HepG2 (cell line): Measurements from ENCODE around the gene NACC2. TPM values are rescaled to one million over a fixed set of nuclear protein-coding genes. Genes with fewer than 3 reads are reported as not detected.

Source experiments
- BRD4 ChIP-seq: sonication (generic); formaldehyde crosslinking; IDR thresholded peaks from 2 replicates; pipeline ENCODE4 v1.4.0; 2020; ENCODE audit warnings: missing genetic modification reagents
- CBX5 ChIP-seq: sonication (generic); formaldehyde crosslinking; IDR thresholded peaks from 2 replicates; pipeline ENCODE4 v1.4.0; 2020; ENCODE audit warnings: missing genetic modification reagents, borderline replicate concordance
- HCFC1 ChIP-seq: fragments of 150-350 bp; IDR thresholded peaks from 2 replicates; pipeline ENCODE4 v1.6.1; 2014; ENCODE audit warnings: low read depth, low read length
- KAT8 ChIP-seq: IDR thresholded peaks from 2 replicates; pipeline ENCODE4 v1.6.1; 2016; ENCODE audit warnings: missing genetic modification reagents, missing compliant biosample characterization
- LCORL ChIP-seq, 2 experiments: fragments of 450-650 bp in 1 of 2; sonication (generic) in 1 of 2; formaldehyde crosslinking in 1 of 2; IDR thresholded peaks; 2 replicates each; pipeline versions ENCODE4 v1.5.0 to v1.6.1; 2017 to 2020; ENCODE audit warnings: antibody characterized with exemption in 1 of 2, missing genetic modification reagents in 1 of 2
- NONO ChIP-seq, 2 experiments: fragments of 450-650 bp in 1 of 2; sonication (generic) in 1 of 2; formaldehyde crosslinking in 1 of 2; IDR thresholded peaks in 1 of 2; conservative IDR thresholded peaks in 1 of 2; 2 replicates each; pipeline versions ENCODE4 v1.6.1 to v1.8.0; 2017 to 2022; ENCODE audit warnings: mild to moderate bottlenecking in 1 of 2, missing genetic modification reagents in 1 of 2, moderate library complexity in 1 of 2
- RAD21 ChIP-seq: fragments of 450-650 bp; formaldehyde crosslinking; IDR thresholded peaks from 2 replicates; pipeline ENCODE4 v1.5.0; 2020; ENCODE audit warnings: mild to moderate bottlenecking
- RELA ChIP-seq: sonication (generic); formaldehyde crosslinking; IDR thresholded peaks from 2 replicates; pipeline ENCODE4 v1.4.0; 2020; ENCODE audit warnings: missing genetic modification reagents
- SPEN ChIP-seq: sonication (generic); formaldehyde crosslinking; IDR thresholded peaks from 2 replicates; pipeline ENCODE4 v1.5.1; 2020; ENCODE audit warnings: low read depth, mild to moderate bottlenecking, missing genetic modification reagents
- TGIF2 ChIP-seq: IDR thresholded peaks from 2 replicates; pipeline ENCODE4 v1.6.1; 2016; ENCODE audit warnings: control low read depth, missing compliant biosample characterization
- ZFX ChIP-seq: sonication (generic); formaldehyde crosslinking; IDR thresholded peaks from 2 replicates; pipeline ENCODE4 v1.4.0; 2020; ENCODE audit warnings: mild to moderate bottlenecking, low read depth, missing genetic modification reagents, moderate library complexity
- ZNF124 ChIP-seq: sonication (generic); formaldehyde crosslinking; IDR thresholded peaks from 2 replicates; pipeline ENCODE4 v1.4.0; 2020; ENCODE audit warnings: missing genetic modification reagents
- ZNF256 ChIP-seq: sonication (generic); formaldehyde crosslinking; conservative IDR thresholded peaks from 2 replicates; pipeline ENCODE4 v1.4.0; 2020; ENCODE audit warnings: missing genetic modification reagents
- ZNF567 ChIP-seq: sonication (generic); formaldehyde crosslinking; IDR thresholded peaks from 2 replicates; pipeline ENCODE4 v1.8.1; 2023; ENCODE audit warnings: mild to moderate bottlenecking, missing genetic modification reagents, borderline replicate concordance
- ZNF572 ChIP-seq: sonication (generic); formaldehyde crosslinking; IDR thresholded peaks from 2 replicates; pipeline ENCODE4 v1.5.1; 2020; ENCODE audit warnings: mild to moderate bottlenecking, missing genetic modification reagents
- ZNF768 ChIP-seq: sonication (generic); formaldehyde crosslinking; IDR thresholded peaks from 2 replicates; pipeline ENCODE4 v1.4.0; 2020; ENCODE audit warnings: missing genetic modification reagents
- ZNF776 ChIP-seq: sonication (generic); formaldehyde crosslinking; IDR thresholded peaks from 2 replicates; pipeline ENCODE4 v1.4.0; 2020; ENCODE audit warnings: mild to moderate bottlenecking, missing genetic modification reagents
- ZNF841 ChIP-seq: sonication (generic); formaldehyde crosslinking; IDR thresholded peaks from 2 replicates; pipeline ENCODE4 v1.8.1; 2023; ENCODE audit warnings: missing genetic modification reagents, borderline replicate concordance
- polyA plus RNA-seq, 8 experiments: library from polyadenylated mRNA; depleted of rRNA in 3 of 8; stranded (reverse) in 7 of 8; unstranded in 1 of 8; fragments of >200 nt; fragmentation: Illumina TruSeq in 4 of 8; extraction: Trizol in 4 of 8; gene quantifications; 2 replicates each; pipeline versions ENCODE4 v1.2.1 to v1.2.3, GENCODE V29; 2011 to 2016; ENCODE audit warnings: low read depth in 4 of 8, missing spikeins in 1 of 8, mixed read lengths in 1 of 8; ENCODE audit not compliant: insufficient read depth in 1 of 8
- total RNA-seq, 5 experiments: library from RNA; depleted of rRNA; stranded (reverse); fragments of >200 nt; fragmentation: Illumina TruSeq; extraction: Trizol; gene quantifications; 2 replicates each; pipeline ENCODE4 v1.2.3, GENCODE V29; 2016; ENCODE audit warnings: low read depth in 1 of 5
- TF ChIP-seq, protein P1 (sequence below): IDR thresholded peaks from 2 replicates; pipeline ENCODE4 v1.6.1; 2016; ENCODE audit warnings: low read depth, control low read depth
- TF ChIP-seq, protein P2 (sequence below): sonication (generic); formaldehyde crosslinking; IDR thresholded peaks from 2 replicates; pipeline ENCODE4 v1.5.0; 2020; ENCODE audit warnings: mild to moderate bottlenecking, missing genetic modification reagents, borderline replicate concordance
- TF ChIP-seq, protein P3 (sequence below): IDR thresholded peaks from 2 replicates; pipeline ENCODE4 v1.6.1; 2018; ENCODE audit warnings: missing genetic modification reagents
- TF ChIP-seq, protein P4 (sequence below): sonication (generic); formaldehyde crosslinking; conservative IDR thresholded peaks from 2 replicates; pipeline ENCODE4 v1.8.1; 2023; ENCODE audit warnings: missing genetic modification reagents

The NACC2 gene
- total and polyA plus RNA-seq, 2 of the 13 experiments (the other 11 are each of a cell fraction or from before 2014, with no cell fraction given): 5.9 to 12.3 TPM

DNA sequence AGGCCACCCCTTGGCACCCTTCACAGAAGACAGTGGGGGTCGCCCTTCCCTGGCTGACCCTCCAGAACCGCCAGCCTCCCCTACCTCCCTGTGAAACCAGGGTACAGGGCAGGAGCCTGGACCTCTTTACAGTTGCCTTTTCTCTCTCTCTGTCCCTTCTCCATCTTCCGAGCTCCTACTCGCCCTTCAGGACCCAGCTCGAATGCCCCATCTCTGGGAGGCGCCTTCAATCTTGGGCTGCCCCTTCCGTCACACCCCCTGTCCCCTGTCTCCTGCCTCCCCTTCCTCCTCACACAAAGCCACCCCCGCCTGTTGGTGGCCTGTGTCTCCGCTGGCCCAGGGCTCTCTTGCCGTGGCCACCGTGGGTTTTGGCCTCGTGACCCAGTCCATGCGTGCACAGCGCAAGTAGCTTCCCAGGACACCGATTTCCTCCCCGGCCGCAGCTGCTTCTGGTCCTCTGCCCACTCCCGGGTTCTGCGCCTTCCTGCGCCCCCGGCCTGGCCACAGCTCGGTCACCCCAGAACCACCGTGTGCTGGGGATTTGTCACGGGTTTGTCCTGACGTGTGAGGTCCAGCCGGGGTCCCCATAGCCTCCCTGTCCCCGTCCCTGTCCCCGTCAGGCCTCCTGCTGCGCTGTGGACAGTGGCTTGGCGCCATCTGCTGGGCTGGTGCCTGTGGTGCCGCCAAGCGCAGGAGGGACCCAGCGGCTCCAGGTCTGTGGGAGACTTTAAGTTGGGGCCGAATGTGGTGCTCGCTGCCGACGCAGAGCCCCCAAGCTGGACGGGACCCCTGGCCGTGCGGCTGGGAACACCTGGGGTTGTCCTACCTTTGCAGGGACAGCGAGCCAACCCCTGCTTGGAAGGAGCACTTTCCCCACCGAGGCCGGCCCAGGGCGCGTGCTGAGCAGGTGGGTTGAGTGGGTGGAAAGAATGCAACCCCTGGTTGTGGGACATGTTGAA, 27.6 kb upstream of the NACC2 start (continued):
- TF ChIP-seq RELA (CRISPR knock-in tag): 0 out of 2 replicates have a peak, but pooled peaks have one; percentile 61
- TF ChIP-seq ZFX (CRISPR knock-in tag): peak; percentile 47; the same call in 1 of the 2 replicates
- peak; percentile 99 for TF ChIP-seq RAD21 (CRISPR knock-in tag)
- TF ChIP-seq ZNF572 (CRISPR knock-in tag): peak; percentile 80; the same call in 1 of the 2 replicates
- TF ChIP-seq ZNF567: peak; percentile 68; the same call in 1 of the 2 replicates
- TF ChIP-seq KAT8 (CRISPR knock-in tag): 0 out of 2 replicates have a peak, but pooled peaks have one; percentile 25
- TF ChIP-seq, protein P1, sequence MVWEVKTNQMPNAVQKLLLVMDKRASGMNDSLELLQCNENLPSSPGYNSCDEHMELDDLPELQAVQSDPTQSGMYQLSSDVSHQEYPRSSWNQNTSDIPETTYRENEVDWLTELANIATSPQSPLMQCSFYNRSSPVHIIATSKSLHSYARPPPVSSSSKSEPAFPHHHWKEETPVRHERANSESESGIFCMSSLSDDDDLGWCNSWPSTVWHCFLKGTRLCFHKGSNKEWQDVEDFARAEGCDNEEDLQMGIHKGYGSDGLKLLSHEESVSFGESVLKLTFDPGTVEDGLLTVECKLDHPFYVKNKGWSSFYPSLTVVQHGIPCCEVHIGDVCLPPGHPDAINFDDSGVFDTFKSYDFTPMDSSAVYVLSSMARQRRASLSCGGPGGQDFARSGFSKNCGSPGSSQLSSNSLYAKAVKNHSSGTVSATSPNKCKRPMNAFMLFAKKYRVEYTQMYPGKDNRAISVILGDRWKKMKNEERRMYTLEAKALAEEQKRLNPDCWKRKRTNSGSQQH: peak; percentile 77; the same call in 1 of the 2 replicates
- TF ChIP-seq HCFC1: no peak
- 0 out of 2 replicates have a peak, but pooled peaks have one; percentile 33 for TF ChIP-seq CBX5 (CRISPR knock-in tag)
- 0 out of 2 replicates have a peak, but pooled peaks have one; percentile 50 for TF ChIP-seq ZNF124 (CRISPR knock-in tag)
- TF ChIP-seq SPEN: no peak
- TF ChIP-seq ZNF776 (CRISPR knock-in tag): peak; percentile 30; the same call in 1 of the 2 replicates
- TF ChIP-seq, protein P2, sequence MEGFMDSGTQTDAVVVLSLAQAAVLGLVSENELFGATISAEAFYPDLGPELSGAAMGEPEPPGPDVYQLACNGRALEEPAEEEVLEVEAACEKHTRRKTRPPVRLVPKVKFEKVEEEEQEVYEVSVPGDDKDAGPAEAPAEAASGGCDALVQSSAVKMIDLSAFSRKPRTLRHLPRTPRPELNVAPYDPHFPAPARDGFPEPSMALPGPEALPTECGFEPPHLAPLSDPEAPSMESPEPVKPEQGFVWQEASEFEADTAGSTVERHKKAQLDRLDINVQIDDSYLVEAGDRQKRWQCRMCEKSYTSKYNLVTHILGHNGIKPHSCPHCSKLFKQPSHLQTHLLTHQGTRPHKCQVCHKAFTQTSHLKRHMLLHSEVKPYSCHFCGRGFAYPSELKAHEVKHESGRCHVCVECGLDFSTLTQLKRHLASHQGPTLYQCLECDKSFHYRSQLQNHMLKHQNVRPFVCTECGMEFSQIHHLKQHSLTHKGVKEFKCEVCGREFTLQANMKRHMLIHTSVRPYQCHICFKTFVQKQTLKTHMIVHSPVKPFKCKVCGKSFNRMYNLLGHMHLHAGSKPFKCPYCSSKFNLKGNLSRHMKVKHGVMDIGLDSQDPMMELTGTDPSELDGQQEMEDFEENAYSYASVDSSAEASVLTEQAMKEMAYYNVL (CRISPR knock-in tag): 0 out of 2 replicates have a peak, but pooled peaks have one; percentile 30
- TF ChIP-seq BRD4 (CRISPR knock-in tag): 0 out of 2 replicates have a peak, but pooled peaks have one; percentile 36
- TF ChIP-seq, protein P3, sequence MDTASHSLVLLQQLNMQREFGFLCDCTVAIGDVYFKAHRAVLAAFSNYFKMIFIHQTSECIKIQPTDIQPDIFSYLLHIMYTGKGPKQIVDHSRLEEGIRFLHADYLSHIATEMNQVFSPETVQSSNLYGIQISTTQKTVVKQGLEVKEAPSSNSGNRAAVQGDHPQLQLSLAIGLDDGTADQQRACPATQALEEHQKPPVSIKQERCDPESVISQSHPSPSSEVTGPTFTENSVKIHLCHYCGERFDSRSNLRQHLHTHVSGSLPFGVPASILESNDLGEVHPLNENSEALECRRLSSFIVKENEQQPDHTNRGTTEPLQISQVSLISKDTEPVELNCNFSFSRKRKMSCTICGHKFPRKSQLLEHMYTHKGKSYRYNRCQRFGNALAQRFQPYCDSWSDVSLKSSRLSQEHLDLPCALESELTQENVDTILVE (CRISPR knock-in tag): 0 out of 2 replicates have a peak, but pooled peaks have one; percentile 55
- TF ChIP-seq NONO (IDR thresholded peaks at IDR 0.05): no peak
- peak; percentile 80 for TF ChIP-seq NONO (CRISPR knock-in tag; conservative IDR thresholded peaks at IDR 0.05)
- TF ChIP-seq TGIF2 (CRISPR knock-in tag): no peak
- no peak for TF ChIP-seq LCORL (IDR thresholded peaks at IDR 0.05)
- TF ChIP-seq LCORL (CRISPR knock-in tag; IDR thresholded peaks at IDR 0.05): 0 out of 2 replicates have a peak, but pooled peaks have one; percentile 22
- TF ChIP-seq ZNF256: no peak
- TF ChIP-seq ZNF768 (CRISPR knock-in tag): peak; percentile 50; the same call in 1 of the 2 replicates
- TF ChIP-seq ZNF841: no peak
- TF ChIP-seq, protein P4, sequence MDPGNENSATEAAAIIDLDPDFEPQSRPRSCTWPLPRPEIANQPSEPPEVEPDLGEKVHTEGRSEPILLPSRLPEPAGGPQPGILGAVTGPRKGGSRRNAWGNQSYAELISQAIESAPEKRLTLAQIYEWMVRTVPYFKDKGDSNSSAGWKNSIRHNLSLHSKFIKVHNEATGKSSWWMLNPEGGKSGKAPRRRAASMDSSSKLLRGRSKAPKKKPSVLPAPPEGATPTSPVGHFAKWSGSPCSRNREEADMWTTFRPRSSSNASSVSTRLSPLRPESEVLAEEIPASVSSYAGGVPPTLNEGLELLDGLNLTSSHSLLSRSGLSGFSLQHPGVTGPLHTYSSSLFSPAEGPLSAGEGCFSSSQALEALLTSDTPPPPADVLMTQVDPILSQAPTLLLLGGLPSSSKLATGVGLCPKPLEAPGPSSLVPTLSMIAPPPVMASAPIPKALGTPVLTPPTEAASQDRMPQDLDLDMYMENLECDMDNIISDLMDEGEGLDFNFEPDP (CRISPR knock-in tag): no peak
